ENCODE data around the gene FBXL19.
A peak's percentile ranks its signal among the peaks of the same experiment; 100 is the strongest.
"Not testable (repeated sequence)": the region's sequence is repeated elsewhere in the genome, so short reads cannot be mapped to it uniquely, and the experiment has no call there.

FBXL19 gene, protein sequence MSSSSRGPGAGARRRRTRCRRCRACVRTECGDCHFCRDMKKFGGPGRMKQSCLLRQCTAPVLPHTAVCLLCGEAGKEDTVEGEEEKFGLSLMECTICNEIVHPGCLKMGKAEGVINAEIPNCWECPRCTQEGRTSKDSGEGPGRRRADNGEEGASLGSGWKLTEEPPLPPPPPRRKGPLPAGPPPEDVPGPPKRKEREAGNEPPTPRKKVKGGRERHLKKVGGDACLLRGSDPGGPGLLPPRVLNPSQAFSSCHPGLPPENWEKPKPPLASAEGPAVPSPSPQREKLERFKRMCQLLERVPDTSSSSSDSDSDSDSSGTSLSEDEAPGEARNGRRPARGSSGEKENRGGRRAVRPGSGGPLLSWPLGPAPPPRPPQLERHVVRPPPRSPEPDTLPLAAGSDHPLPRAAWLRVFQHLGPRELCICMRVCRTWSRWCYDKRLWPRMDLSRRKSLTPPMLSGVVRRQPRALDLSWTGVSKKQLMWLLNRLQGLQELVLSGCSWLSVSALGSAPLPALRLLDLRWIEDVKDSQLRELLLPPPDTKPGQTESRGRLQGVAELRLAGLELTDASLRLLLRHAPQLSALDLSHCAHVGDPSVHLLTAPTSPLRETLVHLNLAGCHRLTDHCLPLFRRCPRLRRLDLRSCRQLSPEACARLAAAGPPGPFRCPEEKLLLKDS

DNA sequence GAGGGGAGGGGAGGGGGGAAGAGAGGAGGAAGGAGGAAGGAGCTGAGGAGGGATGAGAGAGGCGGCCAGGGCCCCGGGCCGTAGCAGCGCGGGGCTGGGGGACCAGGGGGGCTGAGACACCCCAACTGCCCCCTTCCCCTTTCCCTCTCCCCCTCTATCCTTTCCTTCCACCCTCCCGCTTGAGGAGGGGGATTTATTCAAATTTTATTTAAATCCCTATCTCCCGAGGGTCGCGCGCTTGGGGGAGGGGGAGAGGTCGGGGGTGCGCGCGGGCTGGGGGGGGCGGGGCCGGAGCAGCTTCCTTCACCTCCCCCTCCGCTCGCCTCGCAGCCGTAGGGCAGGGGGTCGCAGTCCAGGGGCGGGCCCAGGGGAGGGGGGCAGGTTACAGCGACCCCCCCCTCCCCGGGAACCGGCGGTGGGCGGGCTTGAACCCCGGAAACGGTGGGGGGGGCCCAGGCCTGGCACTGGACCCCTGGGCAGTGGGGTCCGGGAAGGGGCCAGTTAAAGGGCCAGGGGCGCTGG lies at the start of gene FBXL19:
FBXL19 (plus strand) TSS at position 19 of the 522 bp plus-strand sequence. CDS start 2,183 bp downstream, outside the sequence.
- DNase-seq (ENCODE audit: low read depth in 2 of 2): no peak

DNA sequence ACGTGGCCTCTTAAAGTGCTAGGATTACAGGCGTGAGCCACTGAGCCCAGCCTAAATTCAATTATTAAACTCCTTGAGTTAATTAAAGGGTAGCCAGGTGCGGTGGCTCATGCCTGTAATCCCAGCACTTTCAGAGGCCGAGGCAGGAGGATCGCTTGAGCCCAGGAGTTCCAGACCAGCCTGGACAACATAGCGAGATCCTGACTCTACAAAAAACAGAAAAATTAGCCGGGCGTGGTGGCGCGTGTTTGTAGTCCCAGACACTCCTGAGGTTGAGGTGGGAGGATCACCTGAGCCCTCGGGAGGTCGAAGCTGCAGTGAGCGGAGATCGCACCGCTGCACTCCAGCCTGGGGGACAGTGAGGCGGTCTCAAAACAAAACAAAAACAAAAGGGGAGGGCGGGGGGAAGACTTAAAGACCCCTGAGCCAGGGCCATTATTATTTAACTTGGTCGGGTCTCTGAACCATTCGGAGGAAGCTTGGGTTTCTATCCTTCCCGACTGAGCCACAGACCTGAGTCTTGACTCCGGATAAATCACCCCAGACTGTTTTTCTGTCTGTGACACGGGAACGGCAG lies 49.0 kb upstream of the FBXL19 start:
- DNase-seq (ENCODE audit: low read depth in 2 of 2): no peak

DNA sequence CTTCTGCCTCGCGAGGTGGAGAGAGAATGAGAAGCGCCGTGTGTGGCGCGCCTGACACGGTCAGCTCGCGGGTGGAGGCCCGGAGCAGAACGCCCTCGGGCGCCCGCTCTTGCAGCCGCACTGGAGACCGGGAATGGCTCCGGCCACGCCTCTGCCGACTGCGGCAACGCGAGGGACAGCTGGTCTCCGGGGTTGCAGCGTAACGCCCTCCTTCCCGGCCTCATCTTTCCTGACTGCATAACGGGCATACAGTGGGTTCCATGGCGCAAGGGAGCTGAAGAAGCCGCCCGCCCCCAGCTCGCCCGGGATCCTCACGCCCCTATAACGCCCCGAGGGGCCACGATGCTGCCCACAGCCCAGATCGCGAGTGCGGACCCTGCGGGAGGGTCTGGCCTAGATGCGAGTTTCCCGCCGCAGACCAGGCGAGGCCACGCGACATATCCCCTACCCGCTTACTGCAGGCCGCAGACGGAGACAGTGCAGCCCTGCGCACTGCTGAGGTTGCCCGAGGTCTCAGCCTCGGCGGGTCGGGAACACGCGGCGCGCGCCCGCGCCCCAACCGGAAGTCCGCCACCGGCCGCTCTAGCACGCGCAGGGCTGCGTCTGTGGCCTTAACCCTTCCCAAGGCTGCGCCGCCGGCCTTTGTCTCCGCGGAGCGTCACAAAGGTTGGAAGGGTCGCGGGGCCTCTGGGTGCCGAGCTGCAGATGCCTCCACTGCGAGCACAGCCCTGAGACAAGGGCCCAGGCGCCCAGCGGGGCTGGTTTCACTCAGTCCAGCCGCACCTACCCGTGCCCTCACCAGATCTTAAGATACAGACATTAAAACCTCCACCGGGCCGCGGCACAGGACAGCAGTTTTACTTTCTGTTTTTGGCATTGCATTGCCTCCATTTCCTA lies 48.3 kb upstream of the FBXL19 start:
- DNase-seq (ENCODE audit: low read depth in 2 of 2): peak; percentile 60 to 64

DNA sequence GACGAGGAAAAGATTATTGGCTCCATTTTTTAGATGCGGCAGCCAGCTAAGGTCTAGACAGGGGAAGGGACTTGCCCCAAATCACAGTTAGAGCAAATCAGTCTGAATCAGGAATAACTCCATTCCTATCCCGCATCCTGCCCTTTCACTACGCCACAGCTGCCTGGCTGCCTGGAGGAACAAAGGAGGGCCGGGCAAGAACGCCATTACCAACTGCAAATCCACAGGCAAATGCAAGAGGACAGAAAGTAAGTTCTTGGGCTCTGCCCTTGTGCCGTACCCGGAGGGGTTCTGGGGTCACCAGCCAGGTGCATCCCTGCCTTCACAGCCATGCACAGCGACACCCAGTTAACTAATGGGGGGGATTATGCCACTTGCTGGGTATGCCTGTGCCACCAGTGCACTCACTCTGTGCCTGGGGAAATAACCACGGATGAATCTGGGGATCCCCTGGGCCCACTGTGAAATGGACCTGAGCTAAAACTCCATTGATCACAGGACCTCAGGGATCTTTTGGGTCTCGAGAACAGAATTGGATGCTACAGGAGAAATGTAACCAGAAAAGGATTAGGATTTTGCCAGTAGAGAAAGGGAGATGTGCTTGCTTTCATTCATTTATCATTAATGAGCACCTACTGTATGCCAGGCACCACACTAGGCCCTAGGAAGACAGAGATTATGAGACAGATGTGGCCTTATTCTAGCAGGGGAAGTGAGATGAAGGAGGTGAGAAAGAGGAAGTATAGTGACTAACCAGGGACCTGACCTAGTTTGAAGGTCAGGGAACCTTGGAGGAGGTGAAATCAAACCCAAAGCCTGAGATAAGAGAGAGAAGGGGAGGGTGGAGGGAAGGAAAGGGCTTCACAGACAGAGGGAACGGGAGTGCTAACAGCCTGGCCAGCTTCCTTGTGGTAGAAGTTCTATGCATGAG lies 47.2 kb upstream of the FBXL19 start:
- DNase-seq (ENCODE audit: low read depth in 2 of 2): no peak

DNA sequence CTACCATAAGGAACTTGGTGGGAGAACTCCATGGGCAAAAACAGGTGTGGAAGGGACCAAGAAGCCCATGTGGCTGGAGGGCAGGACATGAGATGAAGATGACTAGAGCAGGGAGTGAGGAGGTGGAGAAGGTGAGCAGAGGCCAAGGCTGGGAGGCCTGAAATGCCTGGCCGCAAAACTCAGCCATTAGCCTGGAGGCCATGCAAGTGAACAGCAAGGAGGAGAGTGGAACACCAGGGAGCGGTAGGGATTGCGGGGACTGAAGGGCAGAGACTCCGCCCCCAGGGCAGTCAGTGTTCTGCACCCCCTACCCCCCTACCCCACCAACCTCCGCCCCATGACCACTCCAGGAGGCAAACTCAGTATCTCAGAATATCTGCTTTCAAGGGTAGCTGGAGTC lies 46.5 kb upstream of the FBXL19 start:
- no peak for DNase-seq (ENCODE audit: low read depth in 2 of 2)

DNA sequence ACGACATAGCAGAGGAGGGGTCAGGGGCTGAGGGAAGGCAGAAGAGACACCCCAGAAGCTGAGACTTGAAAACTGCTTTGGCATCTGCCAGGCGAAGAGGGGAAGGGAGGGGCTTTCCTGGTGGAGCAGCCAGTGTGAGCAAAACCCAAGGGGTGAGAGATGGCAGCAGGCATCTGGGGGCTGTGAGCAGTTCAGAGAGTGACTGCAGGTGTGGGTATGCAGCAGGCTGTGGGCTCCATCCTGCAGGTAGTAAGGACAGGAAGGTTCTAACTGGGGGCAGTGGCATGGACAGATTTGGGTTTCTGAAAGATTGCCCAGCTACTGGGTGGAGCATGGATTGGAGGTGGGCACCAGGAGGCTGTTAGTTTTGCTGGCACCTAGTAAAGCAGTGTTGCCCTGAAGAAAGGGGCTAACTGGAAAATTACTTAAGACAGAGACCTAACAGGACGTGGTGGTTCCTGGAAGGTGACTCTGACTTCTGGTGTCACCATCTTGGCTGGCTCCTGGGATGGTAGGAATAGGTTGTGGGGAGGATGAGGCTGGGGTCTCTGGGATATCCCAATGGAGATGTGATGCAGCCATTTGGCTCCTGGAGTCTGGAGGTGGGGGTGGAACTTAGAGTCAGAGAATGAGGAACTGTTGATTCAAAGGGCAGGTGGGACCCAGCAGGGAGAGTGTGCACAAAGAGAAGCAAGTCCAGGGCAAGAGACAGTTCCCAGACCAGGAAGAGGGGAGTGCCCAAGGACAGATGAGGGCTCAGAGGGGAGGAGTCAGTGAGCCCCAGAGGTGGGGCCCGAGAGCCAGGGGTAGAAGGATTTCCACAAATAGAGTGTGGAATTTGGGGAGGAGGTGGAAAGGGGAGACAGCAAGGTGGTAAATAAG lies 40.7 kb upstream of the FBXL19 start:
- DNase-seq (ENCODE audit: low read depth in 2 of 2): no peak

DNA sequence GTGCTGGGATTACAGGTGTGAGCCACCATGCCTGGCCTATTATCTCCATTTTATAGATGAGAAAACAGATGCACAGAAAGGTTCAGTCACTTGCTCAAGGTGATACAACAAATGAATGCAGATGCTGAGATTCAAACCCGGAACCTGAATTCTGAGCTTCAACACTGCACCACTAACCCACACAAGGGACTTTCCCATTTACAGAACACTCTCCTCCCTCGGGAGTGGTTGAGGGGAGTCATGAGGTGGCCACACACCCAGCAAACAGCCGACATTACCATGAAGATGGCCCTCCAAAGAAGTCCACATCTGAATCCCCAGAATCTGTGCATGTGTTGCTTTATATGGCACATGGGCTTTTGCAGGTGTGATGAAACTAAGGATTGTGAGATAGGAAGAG lies 38.6 kb upstream of the FBXL19 start:
- no peak for DNase-seq (ENCODE audit: low read depth in 2 of 2)

DNA sequence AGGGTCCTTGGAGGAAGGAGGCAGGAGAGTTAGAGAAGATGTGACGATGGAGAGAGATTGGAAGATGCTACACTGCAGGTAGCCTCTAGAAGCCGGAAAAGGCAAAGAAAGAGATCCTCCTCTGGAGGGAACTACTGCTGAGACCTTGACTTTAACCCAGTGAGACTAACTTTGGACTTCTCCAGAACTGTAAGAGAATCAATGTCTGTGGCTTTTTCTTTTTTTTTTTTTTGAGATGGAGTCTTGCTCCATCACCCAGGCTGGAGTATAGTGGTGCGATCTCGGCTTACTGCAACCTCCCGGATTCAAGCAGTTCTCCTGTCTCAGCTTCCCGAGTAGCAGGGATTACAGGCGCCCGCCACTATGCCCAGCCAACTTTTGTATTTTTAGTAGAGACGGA lies 38.2 kb upstream of the FBXL19 start:
- DNase-seq (ENCODE audit: low read depth in 2 of 2): no peak

DNA sequence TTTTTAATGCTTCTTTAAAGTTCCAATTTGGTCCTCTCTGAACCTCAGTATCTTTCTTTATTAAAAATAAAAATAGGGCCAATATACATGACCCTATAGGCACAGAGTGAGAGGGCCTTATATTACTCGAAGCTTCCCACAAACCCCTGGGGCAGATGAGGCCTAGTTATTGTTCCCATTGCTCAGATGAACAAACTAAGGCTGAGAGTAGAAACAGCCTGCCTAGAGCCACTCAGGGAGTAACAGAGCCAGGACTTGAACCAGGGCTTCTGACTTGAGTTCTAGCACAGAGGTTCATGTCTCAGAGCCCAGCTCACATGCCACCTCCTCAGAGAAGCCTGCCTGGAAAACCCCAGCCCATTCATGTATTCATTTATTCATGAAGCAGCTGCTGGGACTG lies 37.2 kb upstream of the FBXL19 start:
- no peak for DNase-seq (ENCODE audit: low read depth in 2 of 2)

DNA sequence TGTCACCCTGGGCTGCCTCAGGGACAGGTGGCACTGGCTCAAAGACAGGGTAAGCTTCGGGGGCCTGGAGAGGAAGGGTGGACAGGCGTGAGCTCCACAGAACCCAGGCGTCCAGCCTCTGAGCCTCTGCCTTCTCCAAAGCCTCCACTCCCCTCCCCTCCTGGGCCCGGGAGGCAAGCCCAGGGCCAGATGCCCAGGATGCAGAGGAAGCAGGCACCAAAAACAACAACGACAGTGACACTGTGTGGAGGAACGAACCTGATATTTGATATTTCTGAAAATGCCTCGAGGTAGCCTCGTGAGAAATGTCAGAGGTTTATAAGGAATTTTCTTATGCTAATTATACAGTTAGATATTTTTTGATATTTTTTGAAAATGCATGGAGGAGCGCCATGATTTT lies 35.4 kb upstream of the FBXL19 start:
- no peak for DNase-seq (ENCODE audit: low read depth in 2 of 2)

DNA sequence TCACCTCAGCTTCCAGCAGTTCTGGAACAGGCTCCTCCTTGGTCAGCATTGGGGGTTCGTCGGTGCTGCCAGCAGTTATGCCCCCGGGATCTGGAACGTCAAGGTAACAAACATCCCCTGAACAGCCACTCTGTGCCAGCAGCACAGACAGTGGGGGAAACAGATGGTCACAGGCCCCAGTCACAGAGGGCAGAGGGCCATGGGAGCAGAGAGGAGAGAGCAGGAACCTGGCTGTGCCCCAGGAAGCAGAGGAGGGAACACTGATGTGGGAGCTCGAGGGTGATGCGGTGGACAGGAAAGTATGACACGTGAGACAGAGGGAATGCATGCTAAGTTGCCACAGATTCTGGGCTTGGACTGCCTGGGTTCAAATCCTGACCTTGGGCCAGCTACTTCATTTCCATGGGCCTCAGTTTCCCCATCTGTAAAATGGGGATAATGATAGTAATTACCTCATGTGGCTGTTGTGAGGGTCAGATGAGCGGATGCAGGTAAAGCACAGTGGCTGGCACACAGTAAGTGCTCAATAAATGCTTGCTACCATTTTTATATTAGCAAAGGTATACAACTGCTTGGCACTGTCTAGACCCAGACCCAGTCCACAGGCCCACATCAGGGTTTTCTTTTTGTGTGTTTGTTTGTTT lies 34.4 kb upstream of the FBXL19 start:
- DNase-seq (ENCODE audit: low read depth in 2 of 2): no peak

DNA sequence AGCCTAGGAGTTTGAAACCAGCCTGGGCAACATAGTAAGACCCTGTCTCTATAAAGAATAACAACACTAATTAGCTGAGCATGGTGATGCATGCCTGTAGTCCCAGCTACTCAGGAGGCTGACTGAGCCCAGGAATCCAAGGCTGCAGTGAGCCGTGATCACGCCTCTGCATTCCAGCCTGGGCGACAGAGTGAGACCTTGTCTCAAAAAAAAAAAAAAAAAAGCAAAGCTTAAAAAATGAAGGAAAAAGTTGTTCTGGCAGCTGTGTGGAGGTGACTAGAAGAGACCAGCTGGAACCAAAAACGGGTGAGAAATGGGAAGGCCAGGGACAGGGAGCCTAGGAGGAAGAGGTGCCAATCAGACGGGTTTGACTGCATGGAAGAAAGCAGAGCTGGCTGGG lies 33.7 kb upstream of the FBXL19 start:
- DNase-seq (ENCODE audit: low read depth in 2 of 2): no peak

DNA sequence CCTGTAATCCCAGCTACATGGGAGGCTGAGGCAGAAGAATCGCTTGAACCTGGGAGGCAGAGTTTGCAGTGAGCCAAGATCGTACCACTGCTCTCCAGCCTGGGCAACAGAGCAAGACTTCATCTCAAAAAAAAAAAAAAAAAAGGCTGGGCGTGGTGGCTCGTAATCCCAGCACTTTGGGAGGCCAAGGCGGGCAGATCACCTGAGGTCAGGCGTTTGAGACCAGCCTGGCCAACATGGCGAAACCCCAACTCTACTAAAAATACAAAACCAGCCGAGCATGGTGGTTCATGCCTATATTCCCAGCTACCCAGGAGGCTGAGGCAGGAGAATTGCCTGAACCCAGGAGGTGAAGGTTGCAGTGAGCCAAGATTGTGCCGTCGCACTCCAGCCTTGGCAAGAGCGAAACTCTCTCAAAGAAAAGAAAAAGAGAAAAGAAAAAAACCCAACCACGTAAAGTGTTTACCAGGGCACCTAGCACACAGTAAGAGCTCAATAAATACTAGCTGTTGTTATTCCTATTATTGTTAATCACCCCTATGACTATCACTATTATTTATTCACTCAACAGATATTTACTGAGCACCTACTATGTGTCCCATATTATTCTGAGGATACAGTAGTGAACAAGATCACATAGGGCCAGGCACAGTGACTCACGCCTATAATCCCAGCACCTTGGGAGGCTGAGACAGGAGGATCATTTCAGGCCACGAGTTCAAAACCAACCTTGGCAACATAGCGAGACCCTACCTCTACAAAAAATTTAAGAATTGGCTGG lies 32.1 kb upstream of the FBXL19 start:
- not testable (repeated sequence) for DNase-seq (ENCODE audit: low read depth in 2 of 2)

DNA sequence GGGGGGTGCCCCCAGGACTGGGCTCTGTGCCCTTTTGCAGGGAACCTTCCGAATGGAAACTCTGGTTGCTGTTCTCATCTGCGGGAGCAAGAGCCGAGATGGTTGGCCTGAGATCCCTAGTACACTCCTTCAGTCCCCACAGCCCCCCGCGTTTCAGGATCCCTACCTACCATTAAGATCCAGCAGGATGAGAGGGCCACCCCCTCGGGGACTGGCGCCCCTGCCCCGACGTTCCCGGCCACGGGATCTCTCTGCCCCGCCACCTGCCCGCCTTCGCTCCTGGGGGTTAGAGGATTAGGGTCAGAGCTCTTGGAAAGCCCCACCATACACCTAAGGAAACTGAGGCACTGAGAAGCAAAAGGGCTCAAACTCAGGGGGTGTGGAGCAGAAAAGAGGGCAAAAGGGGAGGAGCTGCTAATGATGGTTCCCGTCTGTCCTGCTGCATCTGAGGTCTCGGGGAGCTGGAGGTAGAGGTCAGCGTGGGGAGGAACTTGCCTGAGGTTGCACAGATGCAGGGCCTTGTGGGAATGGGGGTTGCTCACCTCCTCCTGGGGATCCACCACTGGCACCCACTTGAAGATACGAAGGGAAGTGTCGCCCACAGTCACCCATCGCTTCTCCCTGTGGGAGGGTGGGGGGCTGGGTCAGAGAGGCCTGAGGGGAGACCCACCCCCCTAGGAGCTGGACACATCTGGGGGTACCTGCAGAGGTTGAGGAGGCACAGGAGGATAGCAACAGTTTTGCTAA lies 30.5 kb upstream of the FBXL19 start:
- DNase-seq (ENCODE audit: low read depth in 2 of 2): no peak

DNA sequence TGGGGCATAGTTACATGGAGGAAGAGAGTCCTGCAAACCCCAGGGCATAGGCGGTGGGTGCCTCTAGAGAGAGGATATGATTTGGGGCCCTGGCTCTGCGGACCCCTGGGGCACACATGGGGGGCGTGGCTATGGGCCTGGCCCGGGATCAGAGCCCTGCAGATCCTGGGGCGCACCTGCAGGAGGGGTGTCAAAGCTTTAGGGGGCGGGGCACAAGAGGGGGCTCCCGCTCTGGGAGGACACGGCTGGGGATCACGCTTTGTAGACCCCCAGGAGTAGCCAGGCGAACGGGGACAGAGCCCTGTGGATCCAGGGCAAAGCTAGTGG lies 30.0 kb upstream of the FBXL19 start:
- DNase-seq (ENCODE audit: low read depth in 2 of 2): no peak

DNA sequence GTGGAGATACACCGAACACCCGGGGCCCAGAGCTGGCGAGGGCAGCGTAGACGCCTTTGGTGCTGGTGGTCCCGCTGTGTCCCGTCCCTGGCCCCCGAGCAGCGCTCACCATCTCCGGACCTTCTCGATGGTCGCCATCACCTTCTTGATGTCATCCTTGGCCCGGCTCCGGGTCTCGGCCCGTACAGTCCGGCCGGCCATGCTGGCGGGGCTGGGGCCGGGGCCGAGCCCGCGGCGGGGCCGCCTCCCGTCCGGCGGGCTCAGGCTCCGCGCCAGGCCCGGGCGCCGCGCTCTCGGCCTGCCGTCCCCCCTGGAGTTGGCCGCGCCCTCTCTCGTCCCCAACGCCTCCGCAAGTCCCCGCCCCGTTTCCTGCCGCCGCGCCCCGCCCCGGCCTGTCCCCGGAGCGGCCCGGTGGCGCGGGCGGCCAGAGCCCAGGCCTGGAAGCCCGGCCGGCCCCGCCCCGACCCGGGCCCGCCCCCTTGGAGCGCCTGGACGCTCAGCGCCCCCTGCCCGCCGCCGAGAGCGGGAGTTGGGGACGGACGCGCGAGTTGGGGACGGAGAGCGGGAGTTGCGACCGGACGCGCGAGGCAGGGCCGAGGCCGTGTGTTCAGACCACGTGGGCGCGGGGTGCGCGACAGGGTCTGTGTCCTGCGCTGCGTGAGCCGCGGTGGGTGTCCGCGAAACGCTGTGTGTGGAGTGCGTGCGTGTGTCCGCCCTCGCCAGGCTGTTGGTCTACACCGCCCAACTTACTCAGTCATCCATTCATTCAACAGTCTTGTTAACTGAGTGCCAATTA lies 29.4 kb upstream of the FBXL19 start, which contains the start of gene BCL7C:
BCL7C (minus strand) TSS at position 334 of the 796 bp plus-strand sequence; CDS start at position 201, 133 bp downstream.
- DNase-seq (ENCODE audit: low read depth in 2 of 2): peak; percentile 57 to 62

All from fibroblast of skin of left biceps (primary cell).